Stimulated activated CD8-positive, alpha-beta memory T cell treated with anti-CD3 and anti-CD28 coated beads, Interleukin-12 subunit alpha, Interleukin-12 subunit beta, amount 100 ng/mL, for 24 hours (primary cell): Measurements from ENCODE around the gene KLHL17.

Source experiments
- DNase-seq: peaks from one replicate; pipeline ENCODE4 v3.0.0-alpha.2; 2020; ENCODE audit errors: extremely low read depth

The KLHL17 gene

DNA sequence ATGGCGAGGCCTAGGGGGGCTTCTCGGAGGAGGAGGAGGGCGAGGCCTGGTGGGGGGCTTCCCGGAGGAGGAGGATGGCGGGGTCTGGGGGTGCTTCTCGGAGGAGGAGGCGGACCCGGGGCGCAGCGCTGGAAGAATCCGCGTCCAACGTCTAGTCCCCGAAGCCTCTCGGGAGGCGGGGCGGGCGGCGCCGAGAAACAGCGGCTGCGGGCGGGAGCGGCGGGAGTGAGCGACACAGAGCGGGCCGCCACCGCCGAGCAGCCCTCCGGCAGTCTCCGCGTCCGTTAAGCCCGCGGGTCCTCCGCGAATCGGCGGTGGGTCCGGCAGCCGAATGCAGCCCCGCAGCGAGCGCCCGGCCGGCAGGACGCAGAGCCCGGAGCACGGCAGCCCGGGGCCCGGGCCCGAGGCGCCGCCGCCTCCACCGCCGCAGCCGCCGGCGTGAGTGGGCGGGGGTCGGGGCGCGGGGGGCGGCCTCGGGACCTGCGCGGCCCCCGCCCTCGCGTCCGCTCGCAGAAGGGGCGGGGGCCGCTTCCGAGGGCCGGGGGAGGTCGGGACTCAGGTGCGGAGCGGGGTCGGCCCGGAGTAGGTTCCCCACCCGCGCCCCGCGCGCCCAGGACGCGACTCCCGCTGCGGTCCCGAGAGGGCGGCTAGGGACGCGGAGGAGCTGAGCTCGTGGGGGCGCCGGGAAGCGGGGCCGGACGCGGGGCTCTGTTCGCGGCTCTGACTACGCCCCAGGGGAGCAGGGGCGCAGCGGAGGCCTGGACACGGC lies at the start of gene KLHL17:
TSS of gene KLHL17 (plus strand) at position 222 of the 769 bp plus-strand sequence. CDS start at position 332, 110 bp downstream.
- peak; percentile 64 for DNase-seq

DNA sequence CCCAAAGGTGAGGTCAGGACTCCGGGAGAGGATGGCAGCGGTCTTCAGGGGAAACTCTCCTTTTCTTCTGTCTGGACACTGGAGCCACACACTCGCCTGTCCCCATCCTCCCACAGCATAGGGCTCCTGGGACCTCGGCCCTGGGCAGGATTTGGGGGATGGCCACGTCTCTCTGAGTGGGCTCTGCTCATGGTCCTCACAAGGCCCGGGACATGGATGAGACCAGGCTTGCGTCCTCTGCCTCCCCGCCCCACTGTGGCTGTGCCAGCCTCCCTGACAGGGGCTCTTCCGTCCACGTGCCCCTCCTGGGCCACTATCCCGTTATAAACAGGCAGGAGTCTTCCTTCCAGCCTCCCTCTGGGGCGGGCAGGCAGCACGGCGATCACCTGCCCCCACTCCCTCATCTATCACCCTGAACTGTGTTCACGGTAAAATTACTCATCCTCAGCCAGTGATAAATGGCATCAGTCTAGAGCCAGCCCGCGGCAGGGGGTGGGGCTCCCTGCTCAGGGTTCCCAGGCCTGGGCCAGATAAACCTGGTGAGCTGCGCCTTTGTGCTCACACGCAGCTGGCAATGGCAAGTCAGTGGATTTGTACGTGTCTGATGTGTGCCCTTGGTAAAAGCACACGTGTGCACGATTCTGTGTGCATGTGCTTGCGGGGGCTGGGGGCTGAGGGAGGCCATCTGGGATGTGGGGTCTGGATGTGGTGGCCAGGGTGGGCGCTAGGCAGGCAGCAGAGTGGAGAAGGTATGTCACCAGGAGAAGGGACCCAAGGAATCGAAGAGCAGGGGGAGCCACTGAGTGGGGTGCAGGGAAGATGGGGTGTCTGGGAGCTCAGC lies 49.3 kb upstream of the KLHL17 start:
- DNase-seq, result no peak

DNA sequence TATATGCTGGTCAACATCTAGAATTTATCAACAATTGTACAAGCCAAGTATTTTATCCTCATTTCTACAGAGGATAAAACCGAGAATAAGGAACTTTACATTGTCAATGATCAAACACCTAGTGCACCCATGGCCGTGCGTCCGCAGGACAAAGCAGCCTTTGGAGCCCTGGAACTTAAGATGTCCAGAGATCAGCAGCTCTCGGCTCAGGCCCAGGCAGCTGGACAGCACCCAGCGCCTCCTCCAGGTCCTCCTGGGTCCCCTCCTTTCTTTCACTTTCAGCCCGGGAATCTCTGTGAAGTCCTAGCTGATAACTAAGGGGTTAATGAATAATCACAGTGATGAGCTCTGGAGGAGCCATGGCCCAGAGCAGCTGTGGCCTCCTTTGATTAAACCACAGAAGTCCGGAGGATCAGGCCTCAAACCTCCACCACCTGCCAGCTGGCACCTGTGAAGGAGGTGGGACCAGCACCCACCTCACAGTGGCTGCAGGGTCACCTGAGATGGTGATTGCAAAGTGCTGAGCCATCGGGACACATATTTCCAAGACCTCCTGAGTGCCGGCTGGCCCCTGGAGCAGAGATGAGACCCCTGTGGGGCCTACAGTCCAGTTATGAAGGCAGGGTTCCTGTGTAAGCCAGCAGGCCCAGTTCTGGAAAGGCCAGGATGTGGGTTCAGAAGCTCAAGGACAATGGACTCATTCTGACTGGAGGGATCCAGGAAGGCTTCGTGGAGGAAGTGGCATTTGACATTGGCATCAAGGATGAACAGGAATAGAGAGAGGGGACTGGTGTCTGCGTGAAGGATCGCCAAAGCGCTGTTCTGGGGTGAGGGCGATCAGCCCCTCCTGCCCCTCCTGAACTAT lies 48.3 kb upstream of the KLHL17 start:
- DNase-seq, result no peak

DNA sequence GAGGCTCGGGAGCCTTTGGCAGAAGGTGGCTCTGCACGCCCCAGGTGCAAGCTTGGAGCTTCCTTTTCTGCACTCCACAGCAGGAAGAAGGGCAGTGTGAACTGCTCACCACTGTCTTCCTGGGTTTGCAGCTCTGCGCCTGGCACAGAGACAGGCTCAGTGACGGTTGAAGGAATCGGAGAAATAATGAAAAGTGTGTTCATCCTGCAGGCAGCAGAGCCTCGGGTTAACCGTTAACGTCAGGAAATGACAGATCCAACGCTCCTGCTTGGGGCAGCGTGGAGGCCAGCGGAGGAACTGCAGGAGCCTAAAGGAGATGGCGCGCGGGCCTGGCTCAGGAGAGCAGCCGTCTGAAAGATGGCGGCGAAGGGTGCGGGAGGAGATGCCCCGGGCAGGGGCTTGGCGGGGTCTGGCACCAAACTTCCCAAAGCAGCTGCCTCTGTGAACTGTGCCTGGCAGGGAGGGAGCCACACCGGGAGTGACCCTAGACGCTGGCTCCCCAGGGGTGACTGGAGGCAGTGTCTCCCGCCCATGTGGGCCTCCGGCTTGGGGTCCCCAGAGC lies 47.6 kb upstream of the KLHL17 start:
- DNase-seq, result no peak

DNA sequence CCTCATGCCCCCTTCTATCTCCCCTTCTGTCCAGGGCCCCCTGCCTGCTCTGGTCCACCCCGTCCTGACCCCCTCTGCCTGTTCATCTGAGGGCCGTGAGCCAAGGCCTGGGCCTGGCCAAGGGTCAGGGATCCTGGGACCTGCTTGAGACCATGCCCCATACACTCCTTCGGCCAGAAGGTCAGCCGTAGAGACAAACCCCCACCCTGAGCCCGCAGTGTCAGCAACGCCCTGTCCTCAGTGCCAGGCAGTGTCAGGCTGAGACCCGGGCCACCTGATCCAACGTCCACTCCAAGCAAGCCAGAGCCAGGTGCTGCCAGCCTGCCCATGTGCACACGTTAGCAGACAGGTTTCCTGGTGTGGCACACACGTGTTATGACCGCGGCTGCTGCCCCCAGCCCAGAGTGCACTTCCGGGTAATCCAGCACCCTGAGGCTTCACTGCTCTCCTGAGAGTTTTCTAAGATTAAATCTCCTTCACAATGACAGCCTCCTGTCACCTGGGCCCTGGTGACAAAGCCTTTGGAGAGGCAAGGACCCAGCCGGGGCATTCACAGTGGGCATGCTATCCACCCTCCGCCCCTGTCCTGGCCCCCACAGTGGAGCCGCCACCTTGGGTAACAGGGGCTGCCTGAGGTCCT lies 46.8 kb upstream of the KLHL17 start:
- no peak for DNase-seq

DNA sequence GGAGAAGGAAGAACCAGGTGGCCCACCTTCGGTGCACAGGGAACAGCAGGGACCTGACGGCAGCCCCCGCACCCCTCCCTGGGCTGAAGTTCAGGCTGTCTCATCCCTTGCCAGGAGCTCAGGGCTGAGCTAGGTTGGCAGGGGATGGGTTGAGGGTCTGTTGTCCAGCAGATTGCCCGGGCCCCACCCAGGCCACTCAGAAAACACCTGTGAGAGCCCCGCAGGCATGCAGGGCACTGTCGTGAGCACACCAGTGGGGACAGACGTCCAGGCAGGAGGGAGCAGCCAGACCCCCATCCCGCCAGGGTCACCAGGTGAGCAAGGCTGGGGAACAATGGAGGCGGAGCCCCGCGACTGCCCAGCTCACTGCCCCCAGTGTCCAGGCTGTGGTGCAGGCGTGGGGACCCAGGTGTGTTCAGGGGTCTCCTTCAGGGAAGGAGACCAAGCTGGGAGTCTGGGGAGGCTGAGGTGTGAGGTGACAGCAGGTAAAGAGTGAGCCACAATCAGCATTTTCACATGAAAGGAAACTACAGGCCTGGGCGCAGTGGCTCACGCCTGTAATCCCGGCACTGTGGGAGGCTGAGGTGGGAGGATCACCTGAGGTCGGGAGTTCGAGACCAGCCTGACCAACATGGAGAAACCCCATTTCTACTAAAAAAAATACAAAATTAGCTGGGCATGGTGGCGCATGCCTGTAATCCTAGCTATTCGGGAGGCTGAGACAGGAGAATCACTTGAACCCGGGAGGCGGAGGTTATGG lies 46.1 kb upstream of the KLHL17 start:
- DNase-seq, result no peak

DNA sequence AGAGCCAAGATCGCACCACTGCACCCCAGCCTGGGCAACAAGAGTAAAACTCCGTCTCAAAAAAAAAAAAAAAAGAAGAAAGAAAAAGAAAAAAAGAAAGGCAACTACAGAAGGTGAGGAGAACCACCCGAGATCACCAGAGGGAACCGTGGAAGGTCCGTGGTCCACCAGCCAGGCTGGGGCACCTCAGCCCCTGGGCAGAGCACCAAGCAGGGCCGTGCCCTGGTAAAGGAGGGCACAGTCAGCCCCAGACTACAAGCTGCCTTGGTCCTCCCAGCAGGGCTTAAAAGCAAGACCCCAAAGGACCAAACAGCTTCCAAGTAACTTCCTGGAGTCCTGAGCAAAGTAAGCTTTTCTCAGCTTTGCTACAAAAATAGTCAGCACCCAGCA lies 45.5 kb upstream of the KLHL17 start:
- no peak for DNase-seq

DNA sequence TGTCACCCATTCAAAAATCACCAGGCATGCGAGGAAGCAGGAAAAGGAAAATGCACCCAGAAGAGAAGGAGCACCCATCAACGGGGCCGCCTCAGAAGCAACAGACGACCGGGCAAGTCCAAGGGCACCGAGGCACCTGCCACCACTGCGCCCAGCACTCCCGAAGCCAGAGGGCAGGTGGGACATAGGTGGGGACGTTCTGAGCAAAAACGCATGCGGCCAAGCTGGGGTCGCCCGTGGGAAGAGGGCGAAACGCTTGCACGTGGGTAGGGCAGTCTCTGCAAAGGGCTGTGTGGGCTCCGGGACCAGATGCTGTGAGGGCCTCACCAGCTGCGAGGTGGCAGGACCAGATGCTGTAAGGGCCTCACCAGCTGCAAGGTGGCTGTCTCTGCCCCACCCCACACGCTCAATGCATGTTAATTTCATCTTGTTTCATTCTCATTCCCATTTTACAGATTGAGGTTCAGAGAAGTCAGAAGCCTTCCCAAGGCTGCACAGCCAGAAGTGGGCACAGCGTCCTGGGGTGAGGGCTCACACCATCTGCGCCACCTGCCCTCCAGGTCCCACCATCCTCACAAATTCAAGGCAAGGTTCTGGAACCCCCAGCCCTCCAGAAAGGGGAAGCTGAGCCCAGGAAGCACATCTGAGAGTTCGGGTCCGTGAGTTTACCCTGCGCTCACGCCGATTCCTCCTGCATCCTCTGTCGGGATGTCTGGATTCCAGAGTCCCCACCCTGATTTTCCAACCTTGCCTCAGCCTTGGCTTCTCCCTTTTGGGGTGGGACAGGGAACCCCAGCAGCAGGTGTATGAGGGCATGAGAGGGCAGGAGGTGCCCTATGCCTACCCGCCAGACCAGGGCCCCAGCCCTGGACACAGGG lies 44.9 kb upstream of the KLHL17 start:
- DNase-seq, result no peak

DNA sequence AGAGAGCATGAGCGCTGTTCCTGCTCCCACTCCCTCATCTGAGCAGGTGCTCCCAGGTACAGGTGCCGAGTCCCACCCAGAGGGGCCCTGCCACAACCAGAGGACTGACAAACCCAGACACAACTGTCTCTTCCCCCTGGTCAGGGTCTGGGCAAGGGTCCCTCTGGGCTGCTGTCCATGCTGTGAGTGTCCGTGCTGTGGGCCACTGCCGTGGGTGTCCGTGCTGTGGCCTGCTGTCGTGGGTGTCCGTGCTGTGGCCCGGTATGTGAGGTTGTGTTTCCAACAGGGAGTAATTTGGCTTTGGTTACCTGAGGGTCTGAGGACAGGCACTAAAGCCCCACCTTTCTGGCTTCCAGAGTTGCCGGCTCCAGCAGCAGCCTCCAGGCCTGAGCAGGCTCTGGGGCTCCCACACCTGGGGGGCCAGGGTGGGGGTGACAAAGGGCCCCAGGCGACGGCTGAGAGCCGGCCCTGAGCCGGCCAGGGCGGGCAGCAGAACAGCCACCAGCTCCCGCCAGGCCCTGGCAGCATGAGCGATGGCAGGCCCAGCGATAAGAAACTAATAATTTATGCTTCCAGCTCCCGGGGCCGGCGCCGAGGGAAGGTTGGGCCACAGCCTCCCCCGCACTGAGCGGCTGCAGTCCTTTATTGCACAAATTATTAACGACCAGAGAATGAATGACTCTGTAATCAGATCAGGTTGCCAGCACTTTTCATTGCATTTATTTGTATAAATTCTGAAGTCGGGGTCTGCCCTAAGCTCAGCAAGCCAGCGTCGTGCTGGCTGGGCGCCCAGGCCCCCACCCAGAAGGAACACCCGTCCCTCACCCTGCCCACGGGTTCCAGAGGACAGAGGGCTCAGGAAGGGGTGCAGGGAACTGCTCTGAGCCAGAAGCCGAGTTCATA lies 44.0 kb upstream of the KLHL17 start:
- no peak for DNase-seq

DNA sequence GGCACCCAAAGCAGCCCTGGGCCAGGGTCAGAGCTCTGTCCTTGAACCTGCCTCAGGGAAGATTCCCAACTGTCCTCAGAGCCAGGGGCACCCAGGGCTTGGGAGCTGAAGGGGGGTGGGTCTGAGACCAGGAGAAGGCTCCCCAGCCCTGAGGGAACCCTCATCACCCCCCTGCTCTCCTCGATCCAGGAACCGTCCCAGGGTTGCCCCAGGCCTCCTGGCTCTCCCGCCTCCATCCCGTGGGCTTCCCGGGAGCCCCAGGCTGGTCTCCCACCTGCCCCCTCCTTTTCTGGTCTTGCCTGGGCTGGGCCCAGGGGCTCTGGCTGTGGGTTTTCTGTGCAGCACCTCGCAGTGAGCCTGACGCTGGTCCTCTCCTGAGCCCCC lies 43.3 kb upstream of the KLHL17 start:
- DNase-seq, result no peak

DNA sequence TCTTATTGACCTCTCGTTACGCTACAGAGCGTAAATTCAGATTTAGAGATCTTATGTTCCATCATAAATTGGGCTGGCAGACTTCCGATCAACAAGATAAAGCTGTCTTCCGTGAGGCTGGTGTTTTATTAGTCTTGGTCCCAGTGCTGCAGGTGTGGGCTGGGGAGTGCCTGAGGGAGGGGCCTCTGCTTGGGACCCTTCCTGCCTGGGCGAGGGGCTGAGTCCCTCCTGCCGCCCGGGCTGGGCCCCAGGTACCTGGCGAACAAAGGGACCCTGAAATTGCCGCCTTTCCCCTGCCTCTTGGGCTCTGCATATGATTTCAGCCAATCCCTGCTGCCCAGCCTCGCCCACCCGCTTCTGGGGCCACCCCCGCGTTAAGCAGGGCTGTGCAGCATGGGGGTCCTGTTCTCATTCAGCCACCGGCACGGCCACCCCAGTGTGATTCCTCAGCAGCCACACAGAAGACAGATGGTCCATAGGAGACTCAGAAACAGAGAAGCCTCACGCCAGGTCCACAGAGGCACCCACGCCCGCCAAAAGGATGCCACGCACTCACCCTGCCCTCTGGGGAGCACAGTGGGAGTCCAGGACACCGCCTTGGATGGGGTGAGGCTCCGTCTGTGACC lies 42.8 kb upstream of the KLHL17 start:
- no peak for DNase-seq

DNA sequence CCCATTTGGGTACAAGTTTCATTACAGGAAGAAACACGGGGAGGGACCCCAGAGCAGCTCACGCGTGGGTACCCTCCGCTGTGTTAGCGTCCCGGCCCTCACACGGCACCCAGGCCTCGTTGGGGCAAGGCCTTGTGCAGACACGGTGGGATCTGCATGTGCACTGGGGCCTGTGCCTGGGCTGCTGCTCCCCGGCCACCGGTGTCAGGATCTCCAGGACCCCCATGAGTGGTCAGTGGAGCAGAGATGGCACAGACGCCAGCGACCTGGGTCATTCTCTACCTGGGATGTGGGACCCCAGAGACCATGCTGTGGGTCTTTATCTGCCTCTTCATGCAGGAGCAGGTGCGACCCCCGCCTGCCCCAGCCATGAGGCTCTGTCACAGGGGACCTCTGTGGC lies 42.0 kb upstream of the KLHL17 start:
- DNase-seq, result no peak

DNA sequence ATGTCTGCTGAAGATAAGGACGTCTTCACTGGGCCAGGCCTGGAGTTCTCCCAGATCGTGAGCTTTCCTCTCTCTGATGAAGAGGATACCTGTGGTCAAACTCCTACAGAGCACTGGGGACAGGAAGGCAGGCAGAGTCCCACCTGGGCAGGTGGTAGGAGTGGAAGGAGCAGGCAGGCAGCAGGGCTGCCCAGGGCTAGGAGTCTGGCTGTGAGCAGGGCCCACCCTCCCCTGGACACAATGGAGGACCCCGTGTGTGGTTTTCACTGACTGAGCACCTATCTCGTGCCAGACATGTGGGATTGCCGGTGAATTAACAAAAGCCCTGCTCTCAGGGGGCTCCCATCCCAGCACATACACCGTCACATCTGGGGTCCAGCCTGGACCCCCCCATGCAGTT lies 41.5 kb upstream of the KLHL17 start:
- DNase-seq, result no peak

DNA sequence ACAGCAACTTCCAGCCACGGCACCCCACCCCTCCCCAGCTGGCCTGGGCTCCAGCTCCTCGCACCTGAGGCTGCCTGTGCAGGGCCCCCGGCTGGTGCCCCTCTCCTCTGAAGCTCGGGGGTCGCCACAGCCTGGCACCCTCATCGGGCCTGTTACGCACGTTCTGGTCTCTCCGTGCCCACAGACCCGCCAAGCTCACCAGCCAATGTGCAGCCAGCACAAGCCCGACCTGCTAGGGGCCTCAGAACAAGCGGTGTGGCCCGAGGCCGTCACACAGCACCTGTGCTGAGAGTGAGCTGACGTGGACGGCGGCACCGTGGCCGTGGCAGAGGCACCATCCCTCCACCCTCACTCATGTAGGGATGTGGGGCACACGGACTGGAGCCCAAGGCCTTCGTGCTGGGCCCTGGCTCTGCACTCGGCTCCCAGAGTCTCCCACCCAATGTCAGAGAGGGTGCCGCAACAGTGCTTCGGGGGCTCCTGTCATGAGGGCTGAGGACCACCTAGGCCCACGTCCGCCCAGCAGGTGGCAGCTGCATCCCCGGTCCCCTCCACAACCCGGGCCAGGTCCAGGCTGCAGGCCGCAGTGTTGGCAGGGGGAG lies 41.0 kb upstream of the KLHL17 start:
- DNase-seq, result no peak

DNA sequence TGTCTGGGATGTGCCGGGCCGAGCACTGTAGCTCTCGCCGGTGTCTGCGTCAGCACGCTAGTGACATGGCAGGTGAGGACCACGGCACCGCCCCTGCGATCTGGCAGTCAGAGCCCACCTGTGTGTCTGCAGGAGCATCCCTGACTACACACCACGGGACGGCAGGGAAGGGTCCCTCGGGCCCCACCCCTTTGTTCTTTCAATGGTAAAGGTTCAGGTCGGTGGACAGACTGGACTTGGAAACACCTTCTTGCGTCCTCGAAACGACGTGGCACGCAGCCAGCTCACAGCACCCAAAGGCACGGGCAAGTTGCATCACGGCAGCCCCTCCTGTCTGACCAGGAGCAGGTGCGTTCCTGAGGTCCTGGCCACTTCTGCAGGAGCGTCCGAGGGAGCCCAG lies 40.4 kb upstream of the KLHL17 start:
- no peak for DNase-seq

DNA sequence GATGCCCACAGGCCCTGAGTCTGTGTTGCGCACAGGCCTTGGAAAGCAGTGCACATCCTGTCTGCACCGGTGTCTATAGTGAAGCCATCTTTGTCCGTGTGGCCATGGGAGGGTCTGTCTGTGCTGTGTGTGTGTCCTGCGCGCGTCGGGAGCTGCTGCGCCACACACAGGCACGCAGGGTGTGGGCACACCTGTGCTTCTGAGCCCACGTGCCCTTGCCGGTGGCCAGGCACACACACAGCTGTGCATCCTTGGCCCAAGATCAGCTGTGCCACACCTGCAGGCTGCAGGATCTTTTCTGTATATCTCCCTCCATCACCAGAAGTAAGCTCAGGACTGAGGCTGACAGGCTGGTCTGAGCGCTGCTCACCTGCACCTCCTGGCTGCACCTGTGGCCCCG lies 39.9 kb upstream of the KLHL17 start:
- DNase-seq, result no peak

DNA sequence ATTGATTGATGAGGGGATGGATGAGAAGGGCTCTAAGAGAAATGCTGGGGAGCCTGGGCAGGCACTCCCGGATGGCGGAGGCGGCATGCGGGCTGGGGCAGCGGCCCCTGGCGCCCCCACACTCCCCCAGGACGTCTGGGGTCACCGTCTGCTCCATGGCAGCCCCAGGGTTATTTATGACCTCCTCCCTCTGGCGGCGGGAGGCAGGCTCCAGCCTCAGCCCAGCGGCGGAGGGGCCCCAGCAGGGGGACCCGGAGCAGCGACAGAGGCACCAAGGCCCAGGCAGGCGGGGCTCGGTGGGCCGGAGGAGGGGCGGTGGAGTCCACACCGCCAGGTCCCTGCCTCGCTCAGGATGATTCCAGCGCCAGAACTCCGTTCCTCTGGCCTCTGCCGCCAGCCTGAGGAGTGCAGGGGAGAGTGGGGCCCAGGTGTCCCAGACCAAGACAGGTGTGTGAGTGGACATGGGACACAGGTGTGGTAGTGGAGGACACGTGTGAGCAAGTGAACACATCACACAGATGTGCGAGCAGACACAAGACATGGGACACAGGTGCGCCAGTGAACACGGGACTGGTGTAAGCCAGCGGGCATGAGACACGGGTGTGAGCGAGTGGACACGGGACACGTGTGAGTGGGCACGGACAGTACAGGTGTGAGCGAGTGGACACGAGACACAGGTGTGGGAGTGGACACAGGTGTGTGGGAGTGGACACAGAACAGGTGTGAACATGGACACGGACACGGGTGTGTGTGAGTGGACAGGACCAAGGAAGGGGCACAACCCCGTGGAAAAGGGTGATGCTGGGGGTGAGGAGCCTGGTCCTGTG lies 39.2 kb upstream of the KLHL17 start:
- no peak for DNase-seq
